ENCODE measurements around the gene GAD1. TPM values are rescaled to one million over a fixed set of nuclear protein-coding genes. Genes with fewer than 3 reads are reported as not detected.

The GAD1 gene
- total RNA-seq, 1 donor from 2014 or later = 0.44 TPM

DNA sequence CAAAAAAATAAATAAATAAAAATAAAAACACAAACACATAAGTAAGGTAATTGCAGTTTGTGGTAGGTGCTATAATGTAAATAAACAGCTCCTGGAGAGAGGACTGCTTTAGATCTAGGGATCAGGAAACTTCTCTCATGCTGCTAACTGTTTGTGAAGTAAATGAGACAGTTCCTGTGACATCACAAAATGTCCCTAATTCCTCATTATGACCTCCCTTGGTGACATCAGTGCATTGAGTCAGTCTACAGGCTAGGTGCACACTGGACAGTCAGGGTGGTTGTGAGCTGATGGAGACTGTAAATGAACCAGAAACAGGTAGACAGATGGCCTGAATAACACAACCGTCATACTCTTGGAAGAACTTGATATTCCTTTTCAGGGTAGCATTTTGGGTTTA lies 33.1 kb upstream of the GAD1 start:
- no peak for DNase-seq
- H3K27me3 Mint-ChIP-seq (ENCODE audit: unreplicated experiment) = no peaks in the 10 kb centered on the region
- H3K4me1 Mint-ChIP-seq (ENCODE audit: low read depth, unreplicated experiment) = no peaks in the 10 kb centered on the region
- no peaks in the 10 kb centered on the region for H3K36me3 Mint-ChIP-seq (ENCODE audit: unreplicated experiment)
- H3K9me3 Mint-ChIP-seq (ENCODE audit: unreplicated experiment) = no peaks in the 10 kb centered on the region
- no peak for TF ChIP-seq CTCF (IDR thresholded peaks at IDR 0.05; ENCODE audit: partially characterized antibody, unreplicated experiment)
- no peak overlapping the region for H3K4me3 Mint-ChIP-seq (ENCODE audit: unreplicated experiment)
- H3K27ac Mint-ChIP-seq (ENCODE audit: unreplicated experiment) = no peak overlapping the region

- no peak for DNase-seq
- Mint-ChIP-seq H3K4me1 (ENCODE audit: low read depth, unreplicated experiment) (no peaks in the 10 kb centered on the region), H3K36me3 (ENCODE audit: unreplicated experiment) (no peaks in the 10 kb centered on the region), H3K9me3 (ENCODE audit: unreplicated experiment) (no peaks in the 10 kb centered on the region), H3K27ac (ENCODE audit: unreplicated experiment) (no peak overlapping the region), H3K4me3 (ENCODE audit: unreplicated experiment) (no peak overlapping the region), H3K27me3 (ENCODE audit: unreplicated experiment) (no peaks in the 10 kb centered on the region)
- no peak for TF ChIP-seq CTCF (IDR thresholded peaks at IDR 0.05; ENCODE audit: partially characterized antibody, unreplicated experiment)
Observed at GRCh38 chr2:170798996-170799395, 17.7 kb upstream of the GAD1 start.

- no peak for TF ChIP-seq CTCF (IDR thresholded peaks at IDR 0.05; ENCODE audit: partially characterized antibody, unreplicated experiment)
- H3K4me1 Mint-ChIP-seq (ENCODE audit: low read depth, unreplicated experiment) = no peaks in the 10 kb centered on the region
- H3K36me3 Mint-ChIP-seq (ENCODE audit: unreplicated experiment) = no peaks in the 10 kb centered on the region
- no peaks in the 10 kb centered on the region for H3K27me3 Mint-ChIP-seq (ENCODE audit: unreplicated experiment)
- H3K27ac Mint-ChIP-seq (ENCODE audit: unreplicated experiment) = no peak overlapping the region
- no peaks in the 10 kb centered on the region for H3K9me3 Mint-ChIP-seq (ENCODE audit: unreplicated experiment)
- H3K4me3 Mint-ChIP-seq (ENCODE audit: unreplicated experiment) = no peak overlapping the region
- no peak for DNase-seq
Observed at GRCh38 chr2:170806548-170806947, 10.1 kb upstream of the GAD1 start.

DNA sequence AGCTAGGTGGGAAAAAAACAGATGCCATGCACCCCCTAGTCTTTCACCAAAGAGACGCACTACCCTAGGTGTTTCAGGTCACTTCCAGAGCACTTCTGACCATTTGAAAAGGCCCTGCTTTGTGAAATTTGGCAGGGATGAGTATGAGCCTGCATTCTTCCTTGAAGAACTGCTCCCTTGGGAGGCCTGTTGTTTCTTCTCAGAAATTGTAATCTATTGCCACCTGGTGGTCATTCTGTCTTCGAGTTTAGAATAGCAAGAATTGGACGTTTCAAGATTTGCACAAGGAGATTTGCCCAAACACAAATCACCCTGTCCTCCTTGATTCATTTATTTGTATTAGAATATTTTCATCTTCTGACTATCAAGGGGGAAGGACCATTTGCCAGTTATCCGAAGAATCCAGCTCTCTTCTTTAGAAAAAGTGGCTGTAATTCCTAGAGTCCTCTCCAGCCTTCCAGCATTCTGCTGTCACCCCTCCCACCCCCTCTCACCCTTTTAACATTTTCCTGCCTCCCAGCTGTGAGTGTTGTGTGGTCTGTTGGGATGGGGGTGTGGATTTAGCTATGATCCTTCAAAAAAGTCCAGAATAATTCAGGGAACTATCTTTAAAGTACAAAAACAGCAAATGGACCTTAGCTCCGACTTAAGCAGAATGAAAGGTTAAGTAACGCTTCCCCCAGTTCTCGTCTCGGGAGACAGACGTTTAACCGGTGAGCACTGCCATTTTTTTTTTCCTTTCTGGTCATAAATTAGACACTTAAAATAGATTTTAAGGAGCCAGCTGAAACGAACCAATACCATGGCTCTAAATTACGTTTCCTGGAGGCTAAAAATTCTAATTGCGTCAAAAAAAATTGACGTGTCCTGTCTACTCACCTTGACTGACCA lies 3.7 kb upstream of the GAD1 start:
- peaks cover 20% of the 10 kb centered on the region for H3K4me1 Mint-ChIP-seq (ENCODE audit: low read depth, unreplicated experiment)
- H3K27ac Mint-ChIP-seq (ENCODE audit: unreplicated experiment) = no peak overlapping the region
- peak; percentile 90 for TF ChIP-seq CTCF (IDR thresholded peaks at IDR 0.05; ENCODE audit: partially characterized antibody, unreplicated experiment)
- peaks cover 23% of the 10 kb centered on the region for H3K27me3 Mint-ChIP-seq (ENCODE audit: unreplicated experiment)
- H3K4me3 Mint-ChIP-seq (ENCODE audit: unreplicated experiment) = peak overlapping the region; percentile 72
- H3K36me3 Mint-ChIP-seq (ENCODE audit: unreplicated experiment) = no peaks in the 10 kb centered on the region
- H3K9me3 Mint-ChIP-seq (ENCODE audit: unreplicated experiment) = peaks cover 6% of the 10 kb centered on the region
- DNase-seq = no peak

Data from glutamatergic neuron (in vitro differentiated cells).